ENCODE results near the gene CNR1.

CNR1 gene

GRCh38 chr6:88119769-88120168 is 46.4 kb downstream of the CNR1 start:
- Mint-ChIP-seq H3K27ac (no peak overlapping the region), H3K9me3 (no peaks in the 10 kb centered on the region), H3K36me3 (no peaks in the 10 kb centered on the region), H3K4me3 (no peak overlapping the region), H3K4me1 (no peaks in the 10 kb centered on the region)
- DNase-seq (ENCODE audit: low spot score in 2 of 2) (no peak), ATAC-seq (no peak)

DNA sequence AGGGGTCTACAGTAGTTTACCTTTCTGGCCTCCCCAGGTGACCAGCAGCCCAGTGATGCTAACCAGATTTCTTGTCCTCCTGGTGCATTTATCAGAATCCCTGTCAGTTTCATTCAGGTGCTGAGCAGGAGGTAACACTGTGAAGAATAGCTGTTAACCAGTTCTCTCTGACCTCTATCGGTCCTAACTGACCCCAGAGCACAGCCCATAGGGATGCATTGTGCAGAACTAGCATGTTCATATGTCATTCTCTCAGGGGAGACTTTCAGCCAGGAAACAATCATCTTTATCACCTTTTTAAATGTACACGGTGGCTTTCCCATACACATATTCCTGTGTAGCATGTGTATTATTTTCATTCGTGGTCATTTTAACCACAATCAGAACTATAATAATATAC is 49.9 kb downstream of the CNR1 start:
- Mint-ChIP-seq H3K9me3 (no peaks in the 10 kb centered on the region), H3K4me3 (no peak overlapping the region), H3K4me1 (no peaks in the 10 kb centered on the region), H3K27ac (no peak overlapping the region), H3K36me3 (no peaks in the 10 kb centered on the region)
- ATAC-seq (no peak), DNase-seq (ENCODE audit: low spot score in 2 of 2) (no peak)

- Mint-ChIP-seq H3K27ac (no peak overlapping the region), H3K9me3 (no peaks in the 10 kb centered on the region), H3K4me1 (no peaks in the 10 kb centered on the region), H3K36me3 (no peaks in the 10 kb centered on the region), H3K4me3 (no peak overlapping the region)
- no peak for ATAC-seq
- DNase-seq (ENCODE audit: low spot score in 2 of 2), result no peak
Observed at GRCh38 chr6:88115307-88115706, 50.8 kb downstream of the CNR1 start.

DNA sequence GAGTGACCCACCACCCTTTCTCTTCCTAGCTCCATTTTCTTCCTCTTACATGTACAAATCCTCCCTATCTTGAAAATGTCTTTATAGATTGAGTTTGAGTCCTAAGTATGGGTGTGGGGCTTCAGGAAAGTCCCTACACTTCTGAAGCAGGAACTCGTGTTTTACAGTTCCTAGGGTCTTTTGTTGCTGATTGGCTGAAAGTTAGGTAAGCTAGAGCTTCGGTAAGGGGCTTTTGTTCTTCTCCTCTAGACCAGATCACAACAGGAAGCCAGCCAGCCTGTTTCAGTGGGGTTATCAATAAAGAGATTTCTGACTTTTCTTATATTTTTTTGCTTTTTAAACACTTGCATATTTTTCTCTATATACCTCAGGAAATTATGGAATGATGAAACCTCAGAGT is 51.3 kb downstream of the CNR1 start:
- ATAC-seq, result no peak
- Mint-ChIP-seq H3K4me1 (no peaks in the 10 kb centered on the region), H3K36me3 (no peaks in the 10 kb centered on the region), H3K27ac (no peak overlapping the region), H3K4me3 (no peak overlapping the region), H3K9me3 (no peaks in the 10 kb centered on the region)
- no peak for DNase-seq (ENCODE audit: low spot score in 2 of 2)

GRCh38 chr6:88111991-88112390 is 54.2 kb downstream of the CNR1 start:
- no peaks in the 10 kb centered on the region for H3K4me1 Mint-ChIP-seq
- H3K4me3 Mint-ChIP-seq, result no peak overlapping the region
- ATAC-seq (no peak), DNase-seq (ENCODE audit: low spot score in 2 of 2) (no peak)
- H3K9me3 Mint-ChIP-seq, result no peaks in the 10 kb centered on the region
- no peaks in the 10 kb centered on the region for H3K36me3 Mint-ChIP-seq
- H3K27ac Mint-ChIP-seq, result no peak overlapping the region

GRCh38 chr6:88107241-88107640 is 58.9 kb downstream of the CNR1 start:
- Mint-ChIP-seq H3K9me3 (no peaks in the 10 kb centered on the region), H3K36me3 (no peaks in the 10 kb centered on the region), H3K4me3 (no peak overlapping the region), H3K4me1 (no peaks in the 10 kb centered on the region), H3K27ac (no peak overlapping the region)
- DNase-seq (ENCODE audit: low spot score in 2 of 2) (no peak), ATAC-seq (no peak)

GRCh38 chr6:88105741-88106340 is 60.3 kb downstream of the CNR1 start:
- no peak for ATAC-seq
- DNase-seq (ENCODE audit: low spot score in 2 of 2), result no peak
- Mint-ChIP-seq H3K36me3 (no peaks in the 10 kb centered on the region), H3K9me3 (no peaks in the 10 kb centered on the region), H3K4me3 (no peak overlapping the region), H3K4me1 (no peaks in the 10 kb centered on the region), H3K27ac (no peak overlapping the region)
